CD14-positive monocyte (primary cell): Measurements from ENCODE around the gene SLC30A10. TPM values are rescaled to one million over a fixed set of nuclear protein-coding genes. Genes with fewer than 3 reads are reported as not detected.

ENCODE experiments used
- DNase-seq, 3 donors: peaks; one replicate each; pipeline ENCODE4 v3.0.0-alpha.2; 2011 to 2022
- H2AFZ ChIP-seq: 2 replicates; pipeline ENCODE4 v1.6.0; 2012; ENCODE audit warnings: mild to moderate bottlenecking, low read depth, low read length, inconsistent platforms; ENCODE audit not compliant: insufficient read depth, poor library complexity, severe bottlenecking
- H3K27ac ChIP-seq, 2 donors: 1 replicate in 1 of 2; 2 replicates in 1 of 2; pipeline ENCODE4 v1.5.1; 2012 to 2013; ENCODE audit warnings: low read length in 2 of 2, control low read depth in 1 of 2, inconsistent platforms in 1 of 2, low read depth in 1 of 2, mild to moderate bottlenecking in 1 of 2
- H3K27me3 ChIP-seq, 2 donors: one replicate each; pipeline versions ENCODE4 v1.6.0 to v1.6.1; 2011 to 2013; ENCODE audit warnings: low read length in 2 of 2; ENCODE audit not compliant: control insufficient read depth in 2 of 2, insufficient read depth in 2 of 2
- H3K36me3 ChIP-seq, 2 donors: replicated peaks in 1 of 2; 1 replicate in 1 of 2; 2 replicates in 1 of 2; pipeline versions ENCODE4 v1.5.1 to v1.6.1; 2012 to 2013; ENCODE audit warnings: low read length in 2 of 2, control low read depth in 1 of 2, inconsistent platforms in 1 of 2, mild to moderate bottlenecking in 1 of 2; ENCODE audit not compliant: insufficient read depth in 2 of 2, control insufficient read depth in 1 of 2
- H3K4me1 ChIP-seq, 2 donors: 1 replicate in 1 of 2; 2 replicates in 1 of 2; pipeline versions ENCODE4 v1.5.1 to v1.6.1; 2012 to 2013; ENCODE audit warnings: low read length in 2 of 2, control low read depth in 1 of 2, inconsistent platforms in 1 of 2, mild to moderate bottlenecking in 1 of 2, moderate library complexity in 1 of 2; ENCODE audit not compliant: insufficient read depth in 2 of 2, control insufficient read depth in 1 of 2
- H3K4me2 ChIP-seq: replicated peaks from 2 replicates; pipeline ENCODE3; 2012; ENCODE audit warnings: low read length, moderate library complexity, mild to moderate bottlenecking; ENCODE audit not compliant: poor library complexity, severe bottlenecking; ENCODE audit errors: extremely low read depth
- H3K4me3 ChIP-seq, 3 experiments: fragments of 200-600 bp in 1 of 3; sonication (generic) in 1 of 3; replicated peaks in 1 of 3; 1 replicate in 2 of 3; 2 replicates in 1 of 3; pipeline ENCODE4 v1.5.1; 2011 to 2013; ENCODE audit warnings: low read length in 3 of 3, mild to moderate bottlenecking in 3 of 3, control low read depth in 2 of 3, low read depth in 2 of 3, inconsistent platforms in 1 of 3, moderate library complexity in 1 of 3
- H3K79me2 ChIP-seq: 2 replicates; pipeline ENCODE4 v1.6.0; 2012; ENCODE audit warnings: mild to moderate bottlenecking, control low read depth, inconsistent platforms, low read length, moderate library complexity; ENCODE audit not compliant: insufficient read depth
- H3K9ac ChIP-seq: 2 replicates; pipeline ENCODE4 v1.6.0; 2017; ENCODE audit warnings: low read length, mild to moderate bottlenecking; ENCODE audit not compliant: insufficient read depth, poor library complexity, severe bottlenecking
- H3K9me3 ChIP-seq, 2 donors: replicated peaks in 1 of 2; 1 replicate in 1 of 2; 2 replicates in 1 of 2; pipeline versions ENCODE4 v1.5.1 to v1.6.1; 2012 to 2013; ENCODE audit warnings: low read length in 2 of 2, control low read depth in 1 of 2; ENCODE audit not compliant: control insufficient read depth in 1 of 2, insufficient read depth in 1 of 2
- H4K20me1 ChIP-seq: 2 replicates; pipeline ENCODE4 v1.6.0; 2012; ENCODE audit warnings: mild to moderate bottlenecking, low read length, control low read depth, moderate library complexity; ENCODE audit not compliant: insufficient read depth
- H3K27ac Mint-ChIP-seq, 7 donors: one replicate each; pipeline ENCODE4 v1.8.0; 2020; ENCODE audit warnings: mild to moderate bottlenecking in 7 of 7, mixed read lengths in 7 of 7, moderate library complexity in 6 of 7, inconsistent platforms in 2 of 7
- H3K27me3 Mint-ChIP-seq, 3 donors: one replicate each; pipeline ENCODE4 v1.8.0; 2021 to 2022; ENCODE audit warnings: low read depth in 3 of 3, mild to moderate bottlenecking in 3 of 3, mixed read lengths in 3 of 3, moderate library complexity in 3 of 3, inconsistent platforms in 1 of 3
- H3K36me3 Mint-ChIP-seq, 2 donors: one replicate each; pipeline ENCODE4 v1.8.0; 2020; ENCODE audit warnings: mixed read lengths in 2 of 2, inconsistent platforms in 1 of 2, mild to moderate bottlenecking in 1 of 2
- H3K4me1 Mint-ChIP-seq: one replicate; pipeline ENCODE4 v1.8.0; 2020; ENCODE audit warnings: mild to moderate bottlenecking, mixed read lengths
- H3K4me3 Mint-ChIP-seq, 2 donors: one replicate each; pipeline ENCODE4 v1.8.0; 2020; ENCODE audit warnings: mild to moderate bottlenecking in 2 of 2, mixed read lengths in 2 of 2, moderate library complexity in 1 of 2
- H3K9me3 Mint-ChIP-seq, 7 donors: one replicate each; pipeline ENCODE4 v1.8.0; 2020 to 2022; ENCODE audit warnings: mixed read lengths in 7 of 7, mild to moderate bottlenecking in 6 of 7, moderate library complexity in 6 of 7, inconsistent platforms in 2 of 7
- CTCF ChIP-seq: fragments of 200-600 bp; IDR thresholded peaks from one replicate; pipeline ENCODE4 v1.8.0; 2022; ENCODE audit warnings: antibody characterized with exemption, mild to moderate bottlenecking
- WGBS: methylation state at CpG from one replicate; pipeline ENCODE4 v1.1.5; 2013; ENCODE audit warnings: missing lambda C conversion rate; ENCODE audit not compliant: insufficient coverage; 5-methylcytosine and 5-hydroxymethylcytosine counted together
- intact Hi-C, 2 donors: fragments of 100-400 bp; cut with micrococcal nuclease; formaldehyde crosslinking; loops; one replicate each; pipeline versions ENCODE4 v1.15.0 to v1.15.1; 2023
- polyA plus RNA-seq, 3 donors: library from polyadenylated mRNA; depleted of rRNA in 1 of 3; unstranded in 2 of 3; stranded (reverse) in 1 of 3; fragments of 300-500 nt in 2 of 3; fragments of >200 nt in 1 of 3; fragmentation: Illumina TruSeq in 2 of 3; gene quantifications; 1 replicate in 2 of 3; 2 replicates in 1 of 3; pipeline ENCODE4 v1.2.3, GENCODE V29; 2012 to 2021

Gene SLC30A10
- polyA plus RNA-seq, 3 donors = not detected

- no peaks in the 10 kb centered on the region for H3K79me2 ChIP-seq
- no peak overlapping the region for H3K4me3 ChIP-seq
- no peak for TF ChIP-seq CTCF
- no peak overlapping the region for H3K27ac ChIP-seq
- H3K36me3 ChIP-seq = no peaks in the 10 kb centered on the region
- no peak overlapping the region for H3K4me3 Mint-ChIP-seq
- H3K4me1 ChIP-seq = peaks cover 17 to 18% of the 10 kb centered on the region in 2 donors
- no peak overlapping the region for H3K4me2 ChIP-seq
- WGBS = 67% methylated on average over 1 of the region's 4 CpGs
- H3K36me3 Mint-ChIP-seq = no peaks in the 10 kb centered on the region
- no peak for DNase-seq
- no peaks in the 10 kb centered on the region for H3K27me3 ChIP-seq
- H3K4me1 Mint-ChIP-seq = peaks cover 23% of the 10 kb centered on the region
- H3K9ac ChIP-seq = no peak overlapping the region
- H2AFZ ChIP-seq = no peak overlapping the region
- H3K27ac Mint-ChIP-seq = peak overlapping the region in 1 of 7 donors; percentile 31
- H3K27me3 Mint-ChIP-seq = peaks cover 0 to 8% (median 0%) of the 10 kb centered on the region in 3 donors
- no peaks in the 10 kb centered on the region for H4K20me1 ChIP-seq
- no peaks in the 10 kb centered on the region for H3K9me3 ChIP-seq
- intact Hi-C loops = no loop called here
- H3K9me3 Mint-ChIP-seq = peaks cover 0 to 6% (median 0%) of the 10 kb centered on the region in 7 donors
Measured at GRCh38 chr1:219905524-219905923, 22.8 kb downstream of the SLC30A10 start.

- 9% methylated on average over 1 of the region's 2 CpGs for WGBS
- Histone ChIP-seq H3K27ac (no peak overlapping the region), H3K4me3 (no peak overlapping the region), H3K9me3 (no peaks in the 10 kb centered on the region), H3K9ac (no peak overlapping the region), H3K4me1 (peaks cover 17 to 18% of the 10 kb centered on the region in 2 donors), H3K4me2 (no peak overlapping the region), H3K27me3 (no peaks in the 10 kb centered on the region), H2AFZ (no peak overlapping the region), H3K79me2 (no peaks in the 10 kb centered on the region), H3K36me3 (no peaks in the 10 kb centered on the region), H4K20me1 (no peaks in the 10 kb centered on the region)
- DNase-seq = no peak
- H3K4me3 Mint-ChIP-seq = no peak overlapping the region
- H3K4me1 Mint-ChIP-seq = peaks cover 23% of the 10 kb centered on the region
- no peaks in the 10 kb centered on the region for H3K36me3 Mint-ChIP-seq
- H3K27ac Mint-ChIP-seq = no peak overlapping the region
- H3K27me3 Mint-ChIP-seq = peaks cover 0 to 5% (median 0%) of the 10 kb centered on the region in 3 donors
- intact Hi-C loops = no loop called here
- TF ChIP-seq CTCF = no peak
- H3K9me3 Mint-ChIP-seq = peaks cover 0 to 6% (median 0%) of the 10 kb centered on the region in 7 donors
Measured at GRCh38 chr1:219904934-219905333, 23.4 kb downstream of the SLC30A10 start.
